ENCODE data around the gene TRIO.

Gene TRIO

DNA sequence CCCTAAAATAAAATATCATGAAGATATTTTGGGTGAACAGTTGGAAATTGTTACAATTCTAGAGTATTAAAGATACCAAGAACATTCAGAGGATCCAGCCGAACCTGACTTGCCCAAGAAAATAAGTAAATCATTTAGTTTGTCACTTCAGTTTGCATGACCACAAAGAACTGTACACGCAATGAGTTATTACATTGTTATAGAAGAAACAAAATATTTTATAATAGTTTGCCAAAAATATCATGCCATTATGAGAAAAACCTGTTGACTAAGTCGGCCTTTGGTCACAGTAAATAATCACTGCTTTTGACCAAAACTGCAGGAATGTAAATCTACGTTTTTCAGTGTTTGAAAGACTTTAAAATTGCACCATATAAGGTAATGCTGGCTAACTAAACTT is 27.9 kb downstream of the TRIO start:
- no peak for DNase-seq

DNA sequence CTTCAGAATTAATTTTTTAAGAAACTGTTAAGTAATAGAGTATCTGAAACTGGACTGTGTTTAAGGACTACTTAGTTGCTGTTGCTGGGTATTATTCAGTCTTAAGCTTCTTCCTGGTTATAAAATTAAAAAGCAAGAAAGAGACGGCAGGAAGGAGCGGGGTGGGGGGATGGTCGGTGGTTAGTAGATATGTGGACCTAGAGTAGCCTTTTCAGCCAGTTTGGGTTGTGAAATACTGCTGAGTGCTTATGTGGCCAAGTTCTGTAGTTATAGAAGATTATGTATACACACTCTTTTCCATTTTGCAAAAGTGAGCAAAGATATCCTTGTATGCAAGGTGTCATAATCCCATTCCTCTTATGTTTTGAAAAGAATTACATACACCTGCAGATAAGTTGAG is 28.5 kb downstream of the TRIO start:
- no peak for DNase-seq

DNA sequence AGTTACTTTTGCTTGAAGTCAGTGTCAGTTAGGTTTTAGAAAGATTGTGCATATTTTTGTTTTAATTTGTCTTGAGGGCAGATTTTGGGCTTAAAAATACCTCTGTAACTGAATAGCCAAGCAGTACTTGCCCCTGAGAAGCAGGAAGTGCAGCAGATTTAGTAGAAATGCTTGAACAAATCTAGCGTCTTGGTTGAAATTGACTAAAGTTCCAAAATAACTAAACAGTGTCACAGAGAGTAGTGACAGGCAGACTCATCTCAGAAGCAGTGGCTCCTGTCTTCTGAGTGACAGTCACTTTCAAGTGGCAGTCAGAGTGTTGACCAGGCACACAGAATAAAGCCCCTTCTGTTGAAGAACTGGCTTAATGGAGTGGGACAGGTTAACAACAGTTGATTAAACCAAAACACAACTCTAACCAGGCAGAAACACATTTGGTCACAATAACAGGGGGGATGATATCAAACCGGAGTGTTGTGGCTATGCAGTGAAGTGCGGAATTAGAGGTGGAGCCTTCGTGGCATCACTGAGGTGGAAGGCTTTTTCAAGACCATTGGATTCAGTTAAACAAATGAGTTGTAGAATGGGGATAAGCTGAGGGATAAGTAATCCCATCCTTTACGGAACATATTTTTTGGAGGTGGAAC is 29.1 kb downstream of the TRIO start:
- no peak for DNase-seq

DNA sequence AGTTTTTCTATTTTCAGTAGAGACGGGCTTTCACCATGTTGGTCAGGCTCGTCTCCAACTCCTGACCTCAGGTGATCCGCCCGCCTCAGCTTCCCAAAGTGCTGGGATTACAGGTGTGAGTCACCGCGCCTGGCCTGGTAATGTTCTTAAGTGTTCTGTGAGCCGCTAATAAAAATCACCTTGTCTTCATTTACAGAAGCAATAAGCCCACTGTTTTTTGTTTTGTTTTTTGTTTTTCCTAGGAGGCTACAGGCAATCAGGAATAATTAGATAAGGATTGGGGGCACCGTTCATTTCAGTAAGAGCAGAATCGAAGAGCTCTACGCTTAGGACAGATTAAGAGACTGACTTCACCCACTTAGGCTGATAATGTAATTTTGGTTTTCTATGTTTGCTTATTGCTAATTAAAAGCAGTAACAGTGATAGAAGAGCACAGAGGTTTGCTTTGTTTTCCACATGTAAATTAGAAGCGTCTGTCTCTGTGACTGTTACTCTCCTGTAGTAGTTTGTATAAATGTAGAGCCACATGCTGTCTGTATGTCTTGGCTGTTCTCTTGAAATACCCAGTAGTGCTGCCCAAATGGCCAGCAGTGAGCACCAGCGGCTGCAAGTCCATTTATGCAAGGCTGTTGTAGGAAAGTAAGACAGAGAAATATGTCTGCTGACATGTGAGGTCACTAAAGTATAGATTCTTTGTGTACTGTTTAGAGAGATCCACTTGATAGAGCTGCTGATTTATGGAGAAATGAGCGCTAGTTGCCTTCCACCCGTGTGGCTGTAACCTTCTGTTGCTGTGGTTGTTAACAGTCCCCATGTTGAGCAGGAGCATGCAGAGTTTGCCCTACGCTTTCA is 30.5 kb downstream of the TRIO start:
- no peak for DNase-seq

DNA sequence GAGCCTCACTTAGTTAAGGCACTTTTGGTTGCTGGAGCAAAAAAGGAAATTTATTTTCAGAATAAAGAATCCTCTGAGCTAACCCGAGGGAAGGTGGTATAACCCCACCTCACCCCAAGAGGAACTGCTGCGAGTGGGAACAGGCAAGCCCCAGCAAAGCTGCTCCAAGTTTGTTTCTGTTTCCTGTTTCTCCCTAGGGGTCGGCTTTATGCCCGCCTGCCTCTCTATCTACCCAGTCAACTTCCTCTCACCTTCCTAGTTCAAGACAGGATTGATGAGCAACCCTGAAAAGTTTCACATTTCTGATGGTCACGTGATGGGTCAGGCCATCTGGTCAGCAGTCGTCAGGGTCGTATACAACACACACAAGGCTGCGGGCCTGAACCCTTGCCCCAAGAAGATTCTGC is 31.1 kb downstream of the TRIO start:
- no peak for DNase-seq

DNA sequence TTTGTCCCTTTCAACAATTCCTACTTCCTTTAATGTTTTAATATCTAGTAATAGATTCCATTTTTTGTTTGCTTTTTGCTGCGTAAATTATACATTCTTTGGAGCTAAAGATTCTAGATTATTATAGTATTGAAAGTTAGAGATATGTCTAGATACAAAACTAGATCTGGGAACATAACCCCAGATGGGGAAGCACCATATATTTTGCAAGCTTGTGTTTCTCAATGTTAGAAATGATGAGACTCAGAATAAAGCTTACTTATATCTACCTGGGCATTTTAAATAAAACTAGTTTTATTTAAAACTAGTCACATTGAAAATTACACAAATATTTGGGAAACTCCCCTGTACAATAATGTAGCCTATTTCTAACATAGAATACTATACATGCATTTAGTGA is 32.2 kb downstream of the TRIO start:
- no peak for DNase-seq

DNA sequence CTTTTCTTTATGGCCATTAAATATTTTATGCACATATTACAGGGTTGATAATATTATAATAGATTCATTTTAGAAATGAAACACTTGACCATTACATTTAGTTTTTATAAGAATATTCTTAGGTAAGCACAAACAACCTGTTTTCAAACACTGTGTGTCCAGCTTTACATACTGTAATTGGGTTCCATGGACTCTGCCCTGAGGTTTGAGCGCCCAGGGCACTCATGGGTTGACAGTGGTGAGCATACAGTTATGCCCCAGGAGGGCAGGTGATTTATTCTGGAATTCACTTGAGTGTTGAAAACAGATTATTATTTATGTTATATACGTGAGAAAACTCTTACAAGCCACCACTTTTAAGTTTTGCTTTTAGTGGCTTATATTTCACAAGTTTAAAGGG is 33.7 kb downstream of the TRIO start:
- no peak for DNase-seq

DNA sequence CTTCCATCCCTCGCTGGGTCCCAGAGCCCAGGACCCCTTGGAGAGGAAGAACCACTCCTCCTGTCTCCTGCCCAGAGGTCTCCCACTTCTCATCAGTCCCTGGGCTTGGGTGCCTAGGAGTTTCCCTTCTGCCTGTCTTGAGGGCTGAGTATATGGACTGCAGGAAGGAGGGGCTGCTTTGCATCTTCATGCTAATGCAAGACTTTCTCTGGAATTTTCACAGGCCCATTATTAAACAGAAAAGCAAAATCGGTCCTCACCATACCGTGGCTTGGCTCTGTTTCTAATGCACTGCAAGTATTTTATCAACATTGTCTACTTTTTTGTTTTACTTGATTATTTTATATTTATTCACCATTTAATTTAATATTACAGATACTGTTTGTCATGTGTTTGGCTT is 34.5 kb downstream of the TRIO start:
- DNase-seq: no peak

DNA sequence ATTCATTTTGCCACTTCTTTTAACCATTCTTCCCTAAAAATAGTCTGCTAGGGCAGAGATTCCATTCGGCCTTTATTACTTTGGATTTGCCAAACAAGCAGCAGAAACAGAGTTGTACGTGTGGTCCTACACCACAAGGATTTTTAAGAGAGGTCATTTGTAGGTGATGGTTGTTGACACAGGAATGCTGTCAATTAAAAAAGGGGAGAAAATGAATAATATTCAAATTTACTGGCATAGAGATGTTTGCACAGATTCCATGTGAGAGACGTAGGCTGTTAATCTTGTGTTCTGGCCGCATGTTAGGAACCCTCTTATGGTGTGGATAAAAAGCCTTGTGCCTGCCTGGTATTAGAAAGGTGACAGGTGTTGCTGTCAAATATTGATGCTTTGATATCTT is 34.9 kb downstream of the TRIO start:
- DNase-seq: no peak

DNA sequence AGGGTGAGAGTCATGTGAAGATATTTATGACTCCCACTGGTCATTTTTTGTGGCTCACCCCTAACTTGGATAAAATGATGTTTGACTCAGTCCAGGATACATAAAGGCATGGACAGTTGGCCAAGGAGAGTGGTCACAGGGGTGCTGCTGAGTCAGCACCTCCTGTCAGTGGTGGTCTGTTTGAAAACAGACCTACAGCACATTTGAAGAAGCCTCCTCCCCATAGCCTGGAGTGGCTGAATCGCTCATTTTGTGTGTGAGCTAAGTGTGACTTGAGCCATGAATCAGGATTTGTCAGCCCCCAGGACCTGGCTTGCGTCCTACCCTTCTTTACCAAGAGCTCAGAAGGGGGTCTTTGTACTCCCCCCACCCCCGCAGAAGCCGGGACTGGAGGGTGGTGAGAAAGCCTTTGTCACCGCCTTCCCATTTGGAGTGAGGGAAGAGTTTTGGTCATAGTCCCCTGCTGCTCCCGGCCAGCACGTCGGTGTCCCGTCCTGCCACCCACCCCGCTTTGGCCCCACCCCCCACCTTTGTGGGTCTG is 35.6 kb downstream of the TRIO start:
- DNase-seq: no peak

DNA sequence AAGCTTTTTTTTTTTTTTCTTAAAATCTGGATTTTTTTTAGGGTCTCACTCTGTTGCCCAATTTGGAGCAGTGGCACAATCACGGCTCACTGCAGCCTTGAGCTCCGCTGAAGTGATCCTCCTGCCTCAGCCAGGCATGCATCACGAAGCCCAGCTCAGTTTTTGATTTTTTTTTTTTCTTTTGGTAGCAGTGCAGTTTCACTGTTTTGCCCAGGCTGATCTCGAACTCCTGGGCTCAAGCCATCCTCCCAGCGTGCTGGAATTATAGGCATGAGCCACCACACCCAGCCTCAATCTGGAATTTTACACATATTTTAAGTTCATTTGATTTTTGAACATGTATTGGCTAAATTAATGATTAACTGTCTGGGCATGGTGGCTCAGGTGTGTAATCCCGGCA is 36.3 kb downstream of the TRIO start:
- DNase-seq: no peak

DNA sequence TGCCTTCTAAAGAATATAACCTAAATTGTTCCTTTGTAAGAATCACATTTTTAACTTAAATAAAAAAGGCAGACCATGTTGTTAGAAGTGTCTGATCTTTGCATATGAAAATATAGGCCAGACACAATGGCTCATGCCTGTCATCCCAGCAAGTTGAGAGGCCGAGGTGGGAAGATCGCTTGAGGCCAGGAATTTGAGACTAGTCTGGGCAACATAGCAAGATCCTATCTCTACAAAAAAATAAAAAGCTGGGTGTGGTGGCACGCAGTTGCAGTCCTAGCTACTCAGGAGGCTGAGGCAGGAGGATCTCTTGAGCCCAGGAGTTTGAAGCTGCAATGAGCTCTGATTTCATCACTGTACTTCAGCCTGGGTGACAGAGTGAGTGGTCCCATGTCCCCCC is 37.3 kb downstream of the TRIO start:
- DNase-seq: no peak

DNA sequence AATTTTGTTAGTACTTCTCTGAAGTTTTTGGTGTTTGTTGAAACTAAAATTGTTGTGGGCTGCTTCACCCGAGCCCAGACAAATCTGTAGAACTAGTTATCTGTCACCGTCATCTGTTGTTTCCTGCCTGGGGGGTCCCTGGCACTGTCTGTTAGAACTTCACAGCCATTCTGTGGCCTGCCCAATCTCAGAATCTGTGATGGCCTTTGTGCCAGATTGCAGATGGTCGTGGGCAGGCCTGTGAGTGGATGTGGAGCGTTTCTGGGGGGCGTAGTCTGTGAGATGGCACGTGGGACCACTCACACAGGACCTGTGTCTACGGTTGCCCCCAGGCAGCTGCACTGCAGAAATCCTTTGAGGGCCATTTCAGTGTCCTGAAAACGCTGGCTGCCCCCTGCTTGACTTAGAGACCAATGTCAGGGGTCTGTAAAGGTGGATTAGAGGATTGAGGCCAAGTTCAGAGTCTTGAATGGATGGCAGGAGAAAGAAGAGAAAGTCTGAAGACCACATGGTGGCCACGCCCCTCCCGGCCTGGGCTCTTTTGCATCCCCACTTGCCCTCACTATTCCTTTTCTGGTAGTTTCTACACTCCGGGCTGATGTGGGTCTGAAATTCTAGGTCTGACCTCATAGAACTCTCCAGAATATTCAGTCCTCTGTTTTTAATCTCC is 38.3 kb downstream of the TRIO start:
- DNase-seq: no peak

DNA sequence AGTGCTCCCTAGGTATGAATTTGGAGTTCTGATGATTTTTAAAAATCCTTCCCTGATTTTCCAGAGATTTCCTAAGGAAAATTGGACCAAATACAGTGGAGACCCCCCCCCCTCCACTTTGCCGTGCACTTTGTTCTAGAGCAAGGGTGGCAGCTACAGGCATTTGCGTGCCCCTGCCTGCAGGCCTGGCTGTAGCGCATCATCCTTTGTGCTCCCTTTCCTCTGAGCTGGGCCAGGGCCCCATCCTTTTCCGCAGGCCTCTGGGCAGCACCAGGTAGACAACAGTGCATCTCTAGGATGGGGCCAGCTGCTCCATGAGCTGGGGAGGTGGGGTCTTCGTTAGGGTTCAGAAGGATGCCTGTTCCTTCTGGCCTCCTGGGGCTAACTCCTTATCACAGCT is 39.6 kb downstream of the TRIO start:
- no peak for DNase-seq

DNA sequence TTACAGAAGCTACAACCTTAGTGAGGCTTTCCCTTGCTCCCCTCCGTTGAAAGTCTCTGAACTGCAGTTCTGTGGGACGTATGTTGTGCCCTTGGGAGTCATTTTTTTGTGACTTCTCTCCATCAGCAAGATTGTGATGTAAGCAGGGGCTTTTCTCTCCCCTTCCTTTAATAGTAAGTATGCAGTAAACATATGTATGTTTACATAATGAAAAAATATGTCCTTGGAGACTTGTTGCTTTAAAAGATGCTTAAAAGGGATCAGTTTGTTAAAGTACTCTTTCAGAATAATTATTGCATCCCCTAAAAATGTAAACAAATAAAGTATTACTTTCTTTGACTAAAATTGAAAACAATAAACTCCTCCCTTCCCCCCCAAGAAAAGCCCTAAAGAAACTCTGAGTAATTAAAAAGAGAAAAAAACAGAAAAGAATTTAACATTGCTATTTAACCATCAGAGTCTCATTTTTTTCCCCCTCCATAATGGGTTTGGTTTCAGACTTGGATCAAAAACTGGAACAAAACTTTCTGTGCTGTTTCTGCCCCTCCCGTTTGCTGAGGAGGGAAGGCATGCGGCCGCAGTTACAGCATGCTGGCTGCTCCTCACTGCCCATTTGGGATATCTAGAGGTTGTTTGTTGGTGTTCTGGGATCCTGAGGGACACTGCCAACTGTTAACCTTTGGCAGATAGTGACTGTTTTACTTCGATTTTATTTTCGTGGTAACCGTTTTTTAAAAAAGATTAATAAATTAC is 40.2 kb downstream of the TRIO start:
- DNase-seq: no peak

DNA sequence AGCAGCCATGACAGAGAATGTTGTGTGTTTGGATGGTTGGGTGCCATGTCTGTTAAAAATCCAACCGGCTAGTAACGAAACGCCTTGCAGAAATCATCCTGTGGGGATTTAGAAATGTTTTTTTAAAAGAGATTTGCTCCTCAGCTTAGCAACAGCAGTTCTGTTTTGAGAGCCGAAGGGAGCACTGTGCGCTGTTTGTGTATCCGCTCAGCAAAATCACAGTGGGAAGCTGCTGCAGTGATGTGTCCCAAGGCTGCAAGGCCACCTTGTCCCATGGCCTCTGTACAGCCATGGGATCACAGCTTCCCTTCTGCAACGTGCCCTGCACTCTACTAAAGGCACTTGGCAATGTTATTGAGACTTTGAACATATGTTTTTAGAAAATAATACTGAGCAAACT is 40.9 kb downstream of the TRIO start:
- DNase-seq: no peak

DNA sequence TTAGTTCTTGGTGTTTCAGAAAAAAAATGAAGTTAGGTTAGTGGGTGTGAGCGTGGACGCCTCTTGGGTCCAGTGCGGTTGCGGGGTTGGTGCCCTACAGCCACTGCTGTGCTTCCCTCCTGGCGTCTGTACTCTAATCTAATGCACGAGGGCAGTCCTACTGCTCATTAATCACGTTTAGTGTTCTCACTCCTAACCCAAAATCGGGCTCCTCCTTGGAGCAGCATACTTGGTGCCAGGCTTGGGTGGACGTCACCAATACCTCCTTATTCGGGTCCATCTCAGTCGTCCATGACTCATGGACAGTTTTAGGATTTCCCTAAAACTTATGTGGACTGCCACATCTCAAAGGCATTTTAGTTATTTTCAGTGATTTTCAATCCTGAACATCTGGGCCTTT is 41.6 kb downstream of the TRIO start:
- DNase-seq: no peak

DNA sequence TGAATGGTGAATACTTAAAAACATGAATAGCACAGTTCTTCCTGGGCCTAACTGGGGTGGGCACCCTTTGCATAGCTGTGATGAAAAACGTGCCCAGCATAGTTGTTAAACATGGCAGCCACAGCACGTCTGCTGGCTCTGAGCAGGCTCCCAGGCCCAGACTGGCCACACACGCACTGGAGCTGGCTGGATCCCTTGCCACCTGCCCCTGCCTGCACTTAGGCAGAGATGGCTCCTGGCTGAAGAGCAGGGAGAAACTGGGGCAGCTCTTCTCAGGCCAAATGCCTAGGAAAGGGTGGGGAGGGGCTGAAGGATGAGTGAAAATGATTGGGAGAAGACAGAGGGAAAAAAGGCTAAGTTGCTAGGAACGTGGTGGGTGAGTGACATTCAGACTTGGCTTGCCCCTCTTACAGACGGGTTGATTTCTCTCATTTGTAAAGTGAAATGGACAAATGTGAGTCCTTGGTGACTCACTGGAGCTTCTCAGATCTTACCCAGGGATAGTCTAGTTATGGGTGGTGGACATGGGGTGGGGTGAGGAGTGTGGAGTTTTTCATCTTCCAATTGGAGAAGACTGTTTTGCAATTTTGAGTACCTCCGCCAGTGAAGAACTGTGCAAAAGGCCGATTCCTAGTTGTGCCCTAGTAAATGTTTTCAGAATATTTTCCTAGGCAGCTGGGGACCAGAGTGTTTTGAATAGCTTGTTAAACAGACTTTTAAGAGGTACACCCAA is 42.4 kb downstream of the TRIO start:
- DNase-seq: peak; percentile 84

DNA sequence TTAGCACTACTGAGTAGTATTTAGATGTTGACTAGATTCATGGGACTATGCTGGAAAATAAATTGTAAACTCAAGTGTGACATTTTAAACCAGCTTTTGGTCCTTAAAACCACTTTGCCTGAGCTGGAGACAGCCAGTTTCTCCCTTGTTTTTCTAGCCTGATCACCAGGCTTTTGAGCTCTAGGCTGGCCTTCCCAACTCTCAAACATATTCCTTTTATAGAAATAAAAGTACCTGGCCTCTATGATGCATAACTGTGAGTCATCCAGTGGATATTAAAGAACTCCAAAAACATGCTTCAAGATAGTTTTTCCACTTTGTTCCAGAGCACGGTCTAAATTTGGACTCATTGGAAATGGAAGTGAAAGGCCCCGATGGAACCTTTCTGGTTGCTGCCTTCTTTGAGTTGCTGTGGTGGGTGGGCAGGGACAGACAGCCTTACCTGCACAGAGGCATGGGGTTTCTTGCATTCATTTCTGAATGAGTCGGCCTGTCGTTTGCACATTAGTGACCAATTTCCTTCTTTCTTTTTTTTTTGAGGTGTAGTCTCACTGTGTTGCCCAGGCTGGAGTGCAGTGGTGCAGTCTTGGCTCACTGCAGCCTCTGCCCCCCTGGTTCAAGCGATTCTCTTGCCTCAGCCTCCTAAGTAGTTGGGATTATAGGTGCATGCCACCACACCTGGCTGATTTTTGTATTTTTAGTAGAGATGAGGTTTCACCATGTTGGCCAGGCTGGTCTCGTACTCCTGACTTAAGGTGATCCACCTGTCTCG is 43.1 kb downstream of the TRIO start:
- DNase-seq: no peak

DNA sequence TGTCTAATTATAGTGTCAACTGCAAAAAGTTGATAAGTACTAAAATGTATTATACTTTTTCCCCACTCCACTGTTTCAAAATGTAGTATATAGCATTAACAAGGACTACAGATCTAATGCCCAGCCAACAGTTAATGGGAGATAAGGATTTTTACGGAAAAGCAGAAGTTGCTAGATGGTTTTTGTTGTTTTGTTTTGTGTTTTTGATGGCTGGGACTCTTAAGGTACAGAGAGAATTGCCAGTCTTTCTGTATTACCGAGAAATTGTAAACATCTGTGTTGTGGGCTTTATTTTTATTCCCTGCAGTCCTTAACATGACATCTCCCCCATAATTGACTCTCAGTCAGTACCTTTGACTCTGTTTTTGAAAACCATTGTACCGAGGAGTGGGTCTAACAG is 44.0 kb downstream of the TRIO start:
- no peak for DNase-seq

DNA sequence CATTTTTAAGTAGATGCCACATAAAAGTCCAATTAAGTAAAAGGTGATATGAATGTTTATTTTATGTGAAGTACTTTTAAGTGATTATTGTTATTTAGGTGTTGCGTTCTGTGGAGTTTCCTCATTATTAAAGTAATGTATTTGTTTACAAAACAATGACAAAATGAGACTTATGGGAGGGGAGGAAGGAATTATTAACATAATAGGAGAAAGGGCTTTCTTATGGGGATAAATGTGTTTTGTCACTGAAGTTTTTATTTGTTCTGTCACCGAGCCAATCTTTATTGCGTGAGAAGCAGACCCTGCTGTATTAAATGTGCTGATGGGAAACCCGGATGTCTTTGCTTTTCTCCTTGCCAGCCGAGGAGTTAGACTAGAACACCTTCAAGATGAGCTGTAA is 44.5 kb downstream of the TRIO start:
- no peak for DNase-seq

DNA sequence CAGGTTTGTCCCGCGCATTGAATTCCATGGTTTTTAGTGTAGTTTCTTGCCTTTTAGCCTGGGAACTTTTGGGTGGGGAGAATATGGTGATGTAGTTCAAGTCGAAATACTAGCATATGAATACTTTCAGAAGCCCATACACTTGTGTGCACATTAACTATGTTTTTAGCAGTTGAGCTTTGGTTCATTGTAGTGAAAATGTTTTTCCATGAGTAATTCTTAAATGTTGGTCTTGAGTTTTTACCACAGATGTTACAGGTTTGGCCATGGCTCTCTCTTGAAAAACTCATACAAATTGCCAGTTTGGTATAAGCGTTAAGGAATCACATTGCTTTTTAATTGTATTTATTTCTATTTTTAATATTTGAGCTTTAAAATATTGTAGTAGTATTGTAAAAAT is 45.6 kb downstream of the TRIO start:
- DNase-seq: no peak

All from NCI-H187 treated with DMSO at 0.1 percent for 48 hours (cell line).